ENCODE measurements around the gene AHCTF1. TPM values are rescaled to one million over a fixed set of nuclear protein-coding genes. Genes with fewer than 3 reads are reported as not detected.

The AHCTF1 gene
- total and polyA plus RNA-seq, 10 of the 15 experiments (the other 5 are each of a cell fraction or from before 2014, with no cell fraction given), result 3.4 to 45.5 (median 17.8) TPM

GRCh38 chr1:246933893-246934292 lies 2.1 kb upstream of the AHCTF1 start:
- ATAC-seq (no peak), FAIRE-seq (no peak), DNase-seq (ENCODE audit: low read depth, low spot score) (no peak)
- ChIA-PET POLR2A (no interaction called here), CTCF (interaction anchor here (1.0 to 1.4 kb wide), 3 partner anchors 15 to 38 kb away, joined by 3 read pairs; no protein-coding TSS in a partner anchor), RAD21 (ENCODE audit: unreplicated experiment) (no interaction called here), SMC1A (ENCODE audit: uncharacterized antibody, unreplicated experiment) (interaction anchor here (1.2 to 1.6 kb wide), 2 partner anchors 20 to 27 kb away, joined by 4 read pairs; no protein-coding TSS in a partner anchor)
- Histone ChIP-seq H3K9ac (ENCODE audit: control insufficient read depth, insufficient read depth, low read length) (no peak overlapping the region), H3K9me3 (replicated peaks; ENCODE audit: control insufficient read depth, insufficient read depth, low read length) (no peaks in the 10 kb centered on the region; the same call in 2 of the 3 replicates), H3K36me3 (ENCODE audit: control insufficient read depth in 2 of 2, insufficient read depth in 2 of 2, low read length in 1 of 2) (no peaks in the 10 kb centered on the region), H3K4me2 (ENCODE audit: control insufficient read depth, insufficient read depth) (no peak overlapping the region), H3K4me1 (ENCODE audit: control insufficient read depth, insufficient read depth, low read length) (no peaks in the 10 kb centered on the region), H3K4me3 (no peak overlapping the region), H2AFZ (ENCODE audit: control insufficient read depth, low read depth, low read length) (no peak overlapping the region), H4K20me1 (ENCODE audit: control insufficient read depth, insufficient read depth) (no peaks in the 10 kb centered on the region), H3K79me2 (ENCODE audit: control insufficient read depth, insufficient read depth, low read length) (peaks cover 21% of the 10 kb centered on the region), H3K27me3 (replicated peaks in 1 of 2; ENCODE audit: control insufficient read depth in 2 of 2, insufficient read depth in 2 of 2, low read length in 1 of 2) (no peaks in the 10 kb centered on the region), H3K27ac (ENCODE audit: control insufficient read depth, insufficient read depth) (no peak overlapping the region)
- 95% methylated on average over 2 of the region's 2 CpGs for WGBS (ENCODE audit: insufficient coverage, insufficient replicate concordance, low lambda C conversion rate, missing lambda C conversion rate)
- BruUV-seq (replicated peaks), result no TSS peak
- TF ChIP-seq STAT1 (conservative IDR thresholded peaks at IDR 0.05), result no peak
- no peak for TF ChIP-seq SPI1 (IDR thresholded peaks at IDR 0.05; ENCODE audit: borderline replicate concordance, insufficient read depth, low read depth, low read length)
- no peak for TF ChIP-seq ZZZ3 (IDR thresholded peaks at IDR 0.05; ENCODE audit: control insufficient read depth, insufficient read length, low read depth)
- no peak for TF ChIP-seq E4F1 (IDR thresholded peaks at IDR 0.05; ENCODE audit: borderline replicate concordance, partially characterized antibody)
- no peak for TF ChIP-seq BCL11A (IDR thresholded peaks at IDR 0.05; ENCODE audit: low read depth, low read length)
- no peak for TF ChIP-seq ZNF622 (IDR thresholded peaks at IDR 0.05)
- no peak for TF ChIP-seq SMAD1 (IDR thresholded peaks at IDR 0.05; ENCODE audit: low read depth, partially characterized antibody)
- TF ChIP-seq ASH2L (IDR thresholded peaks at IDR 0.05; ENCODE audit: borderline replicate concordance, low read depth), result no peak
- no peak for TF ChIP-seq SUPT20H (IDR thresholded peaks at IDR 0.05; ENCODE audit: borderline replicate concordance, control insufficient read depth, low read depth, low read length)
- no peak for TF ChIP-seq POLR2A (IDR thresholded peaks at IDR 0.05; ENCODE audit: low read depth, low read length)
- no peak for TF ChIP-seq SKIL (IDR thresholded peaks at IDR 0.05; ENCODE audit: low read depth, poor library complexity, severe bottlenecking)
- in situ Hi-C loops (cut with MboI) (no loop called here), intact Hi-C loops (cut with micrococcal nuclease; ENCODE audit: unreplicated experiment) (no loop called here)
